GM19043 (cell line): ENCODE results near the gene MILR1.
"Not testable (repeated sequence)": the region's sequence is repeated elsewhere in the genome, so short reads cannot be mapped to it uniquely, and the experiment has no call there.

Experiments
- ATAC-seq: cut with Tn5 transposase; IDR thresholded peaks from one replicate; pipeline ENCODE4 v1.9.1; 2021; ENCODE audit warnings: low read depth; ENCODE audit not compliant: unreplicated experiment

MILR1 gene

GRCh38 chr17:64466834-64467233, 17.9 kb downstream of the MILR1 start:
- not testable (repeated sequence) for ATAC-seq

GRCh38 chr17:64470625-64471024, 21.7 kb downstream of the MILR1 start:
- no peak for ATAC-seq

GRCh38 chr17:64471440-64471839, 22.5 kb downstream of the MILR1 start:
- no peak for ATAC-seq

GRCh38 chr17:64472564-64472963, 23.6 kb downstream of the MILR1 start:
- no peak for ATAC-seq

GRCh38 chr17:64477849-64478248, 28.9 kb downstream of the MILR1 start:
- no peak for ATAC-seq

GRCh38 chr17:64480951-64481350, 32.0 kb downstream of the MILR1 start:
- ATAC-seq: no peak

- ATAC-seq: no peak
These were observed 35.5 kb downstream of the MILR1 start for GRCh38 chr17:64484380-64484779.

GRCh38 chr17:64488301-64488700, 39.4 kb downstream of the MILR1 start:
- no peak for ATAC-seq

GRCh38 chr17:64491034-64491860, 42.3 kb downstream of the MILR1 start:
- no peak for ATAC-seq

GRCh38 chr17:64491994-64492393, 43.1 kb downstream of the MILR1 start:
- no peak for ATAC-seq

- ATAC-seq: no peak
These were observed 43.7 kb downstream of the MILR1 start for GRCh38 chr17:64492481-64493109.

- no peak for ATAC-seq
These were observed 45.2 kb downstream of the MILR1 start for GRCh38 chr17:64494121-64494520.

- not testable (repeated sequence) for ATAC-seq
These were observed 46.4 kb downstream of the MILR1 start for GRCh38 chr17:64495300-64495699.

GRCh38 chr17:64496348-64496785, 47.5 kb downstream of the MILR1 start:
- no peak for ATAC-seq

- peak; percentile 91 for ATAC-seq
These were observed 48.1 kb downstream of the MILR1 start, which contains the start of gene POLG2 for GRCh38 chr17:64496786-64497564. Gene POLG2 (minus strand): TSS chr17:64497054. CDS start chr17:64496968, 86 bp downstream.

GRCh38 chr17:64497565-64498035, 48.7 kb downstream of the MILR1 start:
- ATAC-seq: no peak

GRCh38 chr17:64498308-64499203, 49.6 kb downstream of the MILR1 start:
- ATAC-seq: no peak

GRCh38 chr17:64499805-64500486, 51.0 kb downstream of the MILR1 start:
- no peak for ATAC-seq

GRCh38 chr17:64500487-64500859, 51.6 kb downstream of the MILR1 start:
- ATAC-seq: no peak
